OCI-LY1 (cell line): ENCODE data around the gene BCL2.

ENCODE experiments used
- CTCF ChIP-seq: fragments of 200-600 bp; sonication (generic), shearing (Covaris generic); IDR thresholded peaks from 2 replicates; pipeline ENCODE4 v1.5.1; 2017; ENCODE audit warnings: mild to moderate bottlenecking, antibody characterized with exemption, low read length, moderate library complexity, mixed read lengths
- EZH2 ChIP-seq: fragments of 200-600 bp; sonication (generic), shearing (Covaris generic); IDR thresholded peaks from 2 replicates; pipeline ENCODE4 v1.8.0; 2017; ENCODE audit warnings: borderline replicate concordance, mixed run types, mild to moderate bottlenecking, antibody characterized with exemption, low read length, moderate library complexity, mixed read lengths

- TF ChIP-seq CTCF (no peak), EZH2 (no peak)
Observed at GRCh38 chr18:63169853-63170252, 149.7 kb downstream of the BCL2 start.
